GM18517 (cell line): ENCODE measurements around the gene FBXL19.

Experiments used
- ATAC-seq: cut with Tn5 transposase; IDR thresholded peaks from one replicate; pipeline ENCODE4 v1.9.1; 2021; ENCODE audit warnings: mild to moderate bottlenecking, moderate library complexity; ENCODE audit not compliant: unreplicated experiment

Gene FBXL19

GRCh38 chr16:30942426-30942806 lies 19.0 kb downstream of the FBXL19 start:
- no peak for ATAC-seq

GRCh38 chr16:30944352-30944751 lies 21.0 kb downstream of the FBXL19 start:
- no peak for ATAC-seq

GRCh38 chr16:30946671-30947540 lies 23.5 kb downstream of the FBXL19 start:
- ATAC-seq: no peak

GRCh38 chr16:30947541-30947858 lies 24.1 kb downstream of the FBXL19 start:
- ATAC-seq: no peak

- ATAC-seq: no peak
These were observed 24.7 kb downstream of the FBXL19 start for GRCh38 chr16:30947859-30948666.

- ATAC-seq: peak; percentile 45
These were observed 25.6 kb downstream of the FBXL19 start, which contains the start of gene ORAI3 for GRCh38 chr16:30948667-30949649. Gene ORAI3 (plus strand): TSS chr16:30949068. CDS start chr16:30949290, 222 bp downstream.

- ATAC-seq: peak; percentile 42
These were observed 26.5 kb downstream of the FBXL19 start for GRCh38 chr16:30949650-30950515.

GRCh38 chr16:30950516-30951065 lies 27.2 kb downstream of the FBXL19 start:
- no peak for ATAC-seq

GRCh38 chr16:30951193-30951592 lies 27.8 kb downstream of the FBXL19 start:
- no peak for ATAC-seq

GRCh38 chr16:30951750-30952149 lies 28.4 kb downstream of the FBXL19 start:
- no peak for ATAC-seq

GRCh38 chr16:30953111-30953510 lies 29.7 kb downstream of the FBXL19 start:
- ATAC-seq: no peak

GRCh38 chr16:30953511-30954124 lies 30.2 kb downstream of the FBXL19 start:
- no peak for ATAC-seq

- ATAC-seq: no peak
These were observed 31.6 kb downstream of the FBXL19 start for GRCh38 chr16:30954993-30955392.

GRCh38 chr16:30956601-30957455 lies 33.5 kb downstream of the FBXL19 start:
- ATAC-seq: peak; percentile 27

GRCh38 chr16:30957456-30958174 lies 34.2 kb downstream of the FBXL19 start, which contains the start of gene SETD1A:
Gene SETD1A (plus strand): TSS chr16:30957754. CDS start chr16:30958732, 978 bp downstream.
- peak; percentile 65 for ATAC-seq

- ATAC-seq: no peak
These were observed 35.1 kb downstream of the FBXL19 start for GRCh38 chr16:30958175-30959079.
